D721Med (cell line): ENCODE measurements around the gene BRMS1.

Experiments
- DNase-seq: peaks from one replicate; pipeline ENCODE4 v3.0.0; 2011; ENCODE audit warnings: low spot score; ENCODE audit not compliant: insufficient read length
- FAIRE-seq: peaks from 2 replicates; lab custom pipeline; 2011; peaks lifted over from hg19 to GRCh38; lab: Jason Lieb, UNC
- CTCF ChIP-seq: IDR thresholded peaks from 2 replicates; pipeline ENCODE4 v1.5.1; 2012; ENCODE audit warnings: mild to moderate bottlenecking, control low read depth; ENCODE audit not compliant: insufficient read depth; ENCODE audit errors: missing control alignments

Gene BRMS1

GRCh38 chr11:66297610-66298009 is 47.3 kb downstream of the BRMS1 start:
- DNase-seq (no peak), FAIRE-seq (no peak)
- TF ChIP-seq CTCF, result no peak

DNA sequence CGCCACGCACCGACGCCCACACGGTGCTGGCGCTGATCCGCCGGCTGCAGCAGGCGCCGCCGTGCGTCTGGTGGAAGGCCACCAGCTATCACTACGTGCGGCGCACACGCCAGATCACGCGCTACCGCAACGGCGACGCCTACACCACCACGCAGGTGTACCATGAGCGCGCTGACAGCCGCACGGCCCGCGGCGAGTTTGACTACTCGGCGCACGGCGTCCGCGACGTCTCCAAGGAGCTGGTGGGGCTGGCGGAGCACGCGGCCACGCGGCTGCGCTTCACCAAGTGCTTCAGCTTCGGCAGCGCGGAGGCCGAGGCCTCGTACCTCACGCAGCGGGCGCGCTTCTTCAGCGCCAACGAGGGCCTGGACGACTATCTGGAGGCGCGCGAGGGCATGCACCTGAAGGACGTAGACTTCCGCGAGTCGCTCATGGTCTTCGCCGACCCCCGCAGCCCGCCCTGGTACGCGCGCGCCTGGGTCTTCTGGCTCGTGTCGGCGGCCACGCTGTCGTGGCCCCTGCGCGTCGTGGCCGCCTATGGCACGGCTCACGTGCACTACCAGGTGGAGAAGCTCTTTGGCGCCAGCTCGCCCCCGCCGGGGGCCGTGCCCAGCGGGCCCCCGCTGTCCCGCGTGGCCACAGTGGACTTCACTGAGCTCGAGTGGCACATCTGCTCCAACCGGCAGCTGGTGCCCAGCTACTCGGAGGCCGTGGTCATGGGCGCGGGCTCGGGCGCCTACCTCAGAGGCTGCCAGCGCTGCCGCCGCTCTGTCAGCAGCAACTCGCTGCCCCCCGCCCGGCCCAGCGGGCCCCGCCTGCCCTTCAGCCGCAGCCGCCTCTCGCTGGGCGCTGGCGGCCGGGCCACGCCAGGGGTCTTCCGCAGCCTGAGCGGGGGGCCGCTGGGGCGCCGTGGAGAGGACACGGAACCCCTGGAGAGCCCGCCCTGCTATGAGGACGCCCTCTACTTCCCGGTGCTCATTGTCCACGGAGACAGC is 50.0 kb downstream of the BRMS1 start:
- DNase-seq (no peak), FAIRE-seq (no peak)
- no peak for TF ChIP-seq CTCF

- TF ChIP-seq CTCF, result no peak
- FAIRE-seq, result no peak
- no peak for DNase-seq
Observed at GRCh38 chr11:66293777-66294625, 50.9 kb downstream of the BRMS1 start.

DNA sequence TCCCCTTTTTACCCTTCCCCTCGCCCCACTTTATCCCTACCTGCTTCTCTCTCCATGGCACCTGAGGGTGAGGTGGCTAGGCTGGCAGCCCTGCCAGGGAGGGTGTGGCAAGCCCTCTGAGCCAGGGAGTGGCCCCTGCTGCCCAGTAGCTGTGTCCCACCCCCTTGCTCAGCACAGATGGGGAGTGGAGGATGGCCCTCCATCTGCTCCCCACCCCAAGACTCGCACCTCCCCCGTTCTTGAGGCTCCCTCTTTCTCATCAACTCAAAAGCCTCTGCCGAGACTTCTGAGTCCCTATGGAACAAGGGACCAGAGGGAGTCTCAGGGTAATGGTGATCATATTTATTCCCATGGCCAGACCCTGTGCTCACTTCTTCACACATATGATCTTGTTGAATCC is 51.6 kb downstream of the BRMS1 start:
- DNase-seq, result no peak
- TF ChIP-seq CTCF, result no peak
- no peak for FAIRE-seq

GRCh38 chr11:66292543-66293332 is 52.2 kb downstream of the BRMS1 start:
- FAIRE-seq, result no peak
- no peak for DNase-seq
- TF ChIP-seq CTCF, result no peak

- FAIRE-seq, result no peak
- peak; percentile 65 for DNase-seq
- TF ChIP-seq CTCF, result no peak
Observed at GRCh38 chr11:66291706-66292542, 53.0 kb downstream of the BRMS1 start, which contains the start of gene TMEM151A. TSS of gene TMEM151A (plus strand) at chr11:66291894. CDS start at chr11:66292014, 120 bp downstream.
